ENCODE results near the gene GORASP1. TPM values are rescaled to one million over a fixed set of nuclear protein-coding genes. Genes with fewer than 3 reads are reported as not detected.

The GORASP1 gene
- total and polyA plus RNA-seq, 2 of the 13 experiments (the other 11 are each of a cell fraction or from before 2014, with no cell fraction given) = 36.4 to 39.8 TPM

DNA sequence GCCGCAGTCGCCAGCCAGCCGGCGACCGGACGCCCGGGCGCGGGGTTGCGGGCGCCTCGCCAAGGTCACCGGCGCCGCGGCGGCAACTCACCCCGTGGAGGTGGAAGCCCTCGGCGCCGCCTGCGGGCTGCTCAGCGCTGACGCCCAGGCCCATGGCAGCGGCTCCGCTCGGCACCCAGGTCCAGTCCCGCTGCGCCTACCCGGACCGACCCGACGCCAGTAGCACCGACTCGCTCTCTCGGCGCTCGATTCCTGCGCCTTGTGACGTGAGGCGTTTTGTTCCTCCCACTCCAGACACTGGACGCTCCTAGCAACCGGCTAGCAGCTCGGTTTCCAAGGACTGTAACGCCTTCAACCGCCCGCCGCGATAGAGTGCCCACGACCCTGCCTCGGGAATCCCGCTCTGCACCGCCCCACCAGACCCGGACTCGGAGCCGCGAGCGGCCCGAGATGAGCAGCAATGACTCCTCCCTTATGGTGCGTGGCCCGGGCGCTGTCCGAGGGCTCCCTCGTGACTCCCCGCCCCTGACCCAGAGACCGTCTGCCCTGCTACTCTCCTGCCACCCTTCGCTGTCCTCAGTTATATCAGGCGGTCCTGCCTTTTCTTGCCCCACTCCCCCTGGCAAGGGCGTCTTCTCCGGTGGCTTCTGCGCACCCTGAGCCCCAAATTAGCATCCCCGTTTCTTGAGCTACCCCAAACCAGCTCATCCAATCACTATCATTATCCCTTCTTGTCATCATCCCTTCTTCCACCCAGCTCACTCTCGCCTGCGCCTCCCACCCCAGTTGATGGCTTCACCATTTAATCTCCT is at the start of gene GORASP1, which contains the start of gene TTC21A (continued):
- TF ChIP-seq ZNF430 (CRISPR knock-in tag; IDR thresholded peaks at IDR 0.05) (no peak), ZNF468 (CRISPR knock-in tag; IDR thresholded peaks at IDR 0.05) (peak; percentile 63; the same call in 1 of the 2 replicates), ZNF549 (CRISPR knock-in tag; IDR thresholded peaks at IDR 0.05) (no peak), ZNF703 (CRISPR knock-in tag; IDR thresholded peaks at IDR 0.05; ENCODE audit: borderline replicate concordance) (no peak), PATZ1 (CRISPR knock-in tag; IDR thresholded peaks at IDR 0.05) (peak; percentile 28; the same call in 1 of the 2 replicates), ZXDC (CRISPR knock-in tag; IDR thresholded peaks at IDR 0.05) (no peak; the same call in 1 of the 2 replicates), SNAPC2 (CRISPR knock-in tag; IDR thresholded peaks at IDR 0.05) (no peak), ZNF800 (CRISPR knock-in tag; IDR thresholded peaks at IDR 0.05) (no peak), ASH2L (IDR thresholded peaks at IDR 0.05; ENCODE audit: insufficient read length, low read depth, low read length) (peak; percentile 80), RORA (CRISPR knock-in tag; IDR thresholded peaks at IDR 0.05) (no peak), FOXK1 (CRISPR knock-in tag; IDR thresholded peaks at IDR 0.05; ENCODE audit: borderline replicate concordance, low read depth) (peak; percentile 64; the same call in 1 of the 2 replicates), MYPOP (CRISPR knock-in tag; IDR thresholded peaks at IDR 0.05) (0 out of 2 replicates have a peak, but pooled peaks have one; percentile 54)
- TF ChIP-seq, protein P1, sequence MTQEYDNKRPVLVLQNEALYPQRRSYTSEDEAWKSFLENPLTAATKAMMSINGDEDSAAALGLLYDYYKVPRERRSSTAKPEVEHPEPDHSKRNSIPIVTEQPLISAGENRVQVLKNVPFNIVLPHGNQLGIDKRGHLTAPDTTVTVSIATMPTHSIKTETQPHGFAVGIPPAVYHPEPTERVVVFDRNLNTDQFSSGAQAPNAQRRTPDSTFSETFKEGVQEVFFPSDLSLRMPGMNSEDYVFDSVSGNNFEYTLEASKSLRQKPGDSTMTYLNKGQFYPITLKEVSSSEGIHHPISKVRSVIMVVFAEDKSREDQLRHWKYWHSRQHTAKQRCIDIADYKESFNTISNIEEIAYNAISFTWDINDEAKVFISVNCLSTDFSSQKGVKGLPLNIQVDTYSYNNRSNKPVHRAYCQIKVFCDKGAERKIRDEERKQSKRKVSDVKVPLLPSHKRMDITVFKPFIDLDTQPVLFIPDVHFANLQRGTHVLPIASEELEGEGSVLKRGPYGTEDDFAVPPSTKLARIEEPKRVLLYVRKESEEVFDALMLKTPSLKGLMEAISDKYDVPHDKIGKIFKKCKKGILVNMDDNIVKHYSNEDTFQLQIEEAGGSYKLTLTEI (CRISPR knock-in tag; conservative IDR thresholded peaks at IDR 0.05) = no peak
- TF ChIP-seq, protein P2, sequence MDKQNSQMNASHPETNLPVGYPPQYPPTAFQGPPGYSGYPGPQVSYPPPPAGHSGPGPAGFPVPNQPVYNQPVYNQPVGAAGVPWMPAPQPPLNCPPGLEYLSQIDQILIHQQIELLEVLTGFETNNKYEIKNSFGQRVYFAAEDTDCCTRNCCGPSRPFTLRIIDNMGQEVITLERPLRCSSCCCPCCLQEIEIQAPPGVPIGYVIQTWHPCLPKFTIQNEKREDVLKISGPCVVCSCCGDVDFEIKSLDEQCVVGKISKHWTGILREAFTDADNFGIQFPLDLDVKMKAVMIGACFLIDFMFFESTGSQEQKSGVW (CRISPR knock-in tag; IDR thresholded peaks at IDR 0.05; ENCODE audit: borderline replicate concordance) = no peak
